SW 1271 (cell line): Measurements from ENCODE around the gene PYGB.

Experiments
- DNase-seq, 2 experiments: peaks; one replicate each; lab custom pipeline; 2025; lab: John Stamatoyannopoulos, UW

Gene PYGB

GRCh38 chr20:25336561-25337422 is 88.9 kb downstream of the PYGB start:
- DNase-seq = peak in 1 of 2 experiments; percentile 14

- DNase-seq = no peak
These were observed 90.5 kb downstream of the PYGB start for GRCh38 chr20:25338112-25339023.

DNA sequence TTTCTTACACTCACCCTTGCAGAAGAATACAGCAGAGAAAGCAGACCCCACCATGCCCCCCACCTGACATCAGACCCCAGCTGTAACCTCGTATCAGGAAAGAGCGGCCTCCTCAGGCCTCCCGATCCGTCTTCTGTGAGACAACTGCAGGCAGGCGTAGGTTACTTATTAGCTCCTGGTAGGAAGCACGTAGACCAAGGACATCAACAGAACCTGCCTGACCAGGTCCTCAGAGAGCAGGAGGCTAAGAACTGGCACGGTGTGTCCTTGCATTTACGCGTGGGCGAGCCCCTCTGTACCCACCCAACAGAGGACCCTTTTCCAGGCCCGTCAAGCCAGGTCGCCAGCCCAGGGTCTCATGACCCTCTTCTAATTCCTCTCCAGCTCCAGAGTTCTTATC is 91.7 kb downstream of the PYGB start:
- DNase-seq = no peak

DNA sequence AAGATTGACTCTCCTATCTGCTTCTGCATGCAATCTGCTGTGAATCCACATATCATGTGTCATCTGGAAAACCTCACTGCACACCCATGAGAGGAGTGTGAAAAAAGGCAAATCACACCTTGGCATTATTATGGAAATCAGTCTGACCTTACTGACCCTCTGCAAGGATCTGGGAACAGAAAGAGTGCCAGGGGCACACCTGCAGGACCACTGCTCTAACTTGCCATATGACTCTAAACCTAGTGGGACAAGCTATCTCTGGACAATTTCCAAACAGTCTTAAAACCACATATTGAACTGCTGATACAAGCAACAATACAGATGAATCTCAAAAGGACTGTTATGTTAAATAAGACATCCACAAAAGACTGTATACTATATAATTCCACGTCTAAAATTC is 92.5 kb downstream of the PYGB start:
- DNase-seq = no peak

DNA sequence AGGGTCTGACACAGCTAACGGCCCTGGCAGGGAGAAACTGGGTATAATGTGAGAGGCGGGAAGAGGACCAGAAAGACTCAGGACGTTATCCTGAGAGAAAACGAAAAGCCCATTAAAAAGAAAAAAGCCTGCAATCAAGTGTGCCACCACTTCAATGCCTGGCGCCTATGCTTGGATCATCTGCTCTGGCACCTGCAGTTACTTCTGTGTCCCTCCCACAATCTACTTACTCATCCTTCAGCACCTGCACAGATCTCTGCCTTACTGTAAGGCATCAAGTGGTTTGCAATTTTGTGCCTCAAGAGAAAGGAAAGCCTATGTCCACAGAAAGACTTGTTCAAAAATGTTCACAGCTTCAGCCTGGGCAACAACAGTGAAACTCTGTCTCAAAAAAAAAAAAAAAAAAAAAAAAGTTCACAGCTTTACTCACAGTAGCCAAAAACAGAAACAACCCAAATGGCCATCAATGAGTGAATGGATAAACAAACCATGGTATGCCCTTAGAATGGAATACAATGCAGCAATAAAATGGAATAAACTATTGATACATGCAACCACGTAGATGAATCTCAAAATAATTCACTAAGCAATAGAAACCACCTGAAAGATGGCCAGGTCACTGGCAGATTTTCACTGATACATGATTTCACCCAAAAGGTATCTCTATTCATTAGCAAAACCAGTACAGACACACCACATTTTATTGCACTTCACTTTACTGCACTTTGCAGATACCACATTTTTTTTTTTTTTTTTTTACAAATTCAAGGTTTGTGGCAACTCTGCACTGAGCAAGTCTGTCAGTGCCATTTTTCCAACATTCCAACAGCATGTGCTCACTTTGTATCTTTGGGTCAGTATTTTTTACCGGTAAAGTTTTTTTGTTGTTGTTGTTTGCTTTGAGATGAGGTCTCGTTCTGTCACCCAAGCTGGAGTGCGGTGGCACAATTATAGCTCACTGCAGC is 94.1 kb downstream of the PYGB start:
- no peak for DNase-seq

DNA sequence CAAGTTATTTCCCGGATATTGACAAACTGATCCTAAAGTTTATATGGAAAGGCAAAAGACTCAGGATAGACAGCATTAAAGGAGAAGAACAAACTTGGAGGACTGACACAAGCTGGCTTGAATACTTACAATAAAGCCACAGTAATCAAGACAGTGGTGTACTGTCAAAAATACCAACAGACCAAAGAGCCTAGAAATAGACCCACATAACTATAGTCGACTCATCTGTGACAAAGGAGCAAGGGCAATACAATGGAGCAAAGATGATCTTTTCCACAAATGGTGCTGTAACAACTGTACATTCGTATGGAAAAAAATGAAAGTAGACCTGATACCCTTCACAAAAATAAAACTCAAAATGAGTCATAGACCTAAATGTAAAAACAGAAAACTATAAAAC is 96.7 kb downstream of the PYGB start:
- DNase-seq = no peak

GRCh38 chr20:25345721-25346120 is 97.8 kb downstream of the PYGB start:
- no peak for DNase-seq

DNA sequence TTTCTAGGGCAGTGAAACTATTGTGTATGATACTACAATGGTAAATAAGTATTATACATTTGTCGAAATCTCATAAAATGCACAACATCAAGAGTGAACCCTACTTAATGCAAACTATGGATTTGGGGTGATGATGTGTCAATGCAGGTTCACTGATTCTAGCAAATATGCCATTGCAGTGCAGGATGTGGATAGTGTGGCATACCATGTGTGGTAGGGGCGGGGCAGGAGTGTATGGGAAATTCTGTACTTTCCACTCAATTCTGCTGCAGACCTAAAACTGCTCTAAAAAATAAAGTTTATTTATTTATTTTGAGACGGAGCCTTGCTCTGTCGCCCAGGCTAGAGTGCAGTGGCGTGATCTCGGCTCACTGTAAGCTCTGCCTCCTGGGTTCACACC is 98.5 kb downstream of the PYGB start:
- DNase-seq = no peak
